AML-193 (cell line): ENCODE data around the gene ROBO2.
A peak's percentile ranks its signal among the peaks of the same experiment; 100 is the strongest.
"Not testable (repeated sequence)": the region's sequence is repeated elsewhere in the genome, so short reads cannot be mapped to it uniquely, and the experiment has no call there.

Experiments used
- DNase-seq, 2 experiments: peaks; one replicate each; lab custom pipeline; 2025; lab: John Stamatoyannopoulos, UW

The ROBO2 gene

DNA sequence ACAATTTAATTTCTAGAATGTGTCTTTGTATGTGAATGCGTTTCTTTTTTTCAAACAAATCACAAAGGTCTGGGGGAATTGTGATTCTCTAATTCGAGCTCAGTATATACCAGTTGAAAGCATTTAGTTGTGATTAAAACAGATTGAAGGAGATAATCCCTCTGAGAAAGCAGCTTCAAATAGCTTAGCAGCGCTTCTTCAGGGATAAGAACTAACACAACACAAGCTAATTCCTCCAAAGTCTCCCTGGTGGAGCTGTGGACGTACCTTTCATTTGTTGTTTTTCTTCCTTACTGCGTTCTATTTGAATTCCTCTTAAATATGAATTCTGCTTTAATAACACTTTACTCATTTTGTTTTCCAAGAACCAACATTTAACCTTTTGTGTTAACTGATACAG, 286.7 kb downstream of the ROBO2 start:
- DNase-seq = no peak

DNA sequence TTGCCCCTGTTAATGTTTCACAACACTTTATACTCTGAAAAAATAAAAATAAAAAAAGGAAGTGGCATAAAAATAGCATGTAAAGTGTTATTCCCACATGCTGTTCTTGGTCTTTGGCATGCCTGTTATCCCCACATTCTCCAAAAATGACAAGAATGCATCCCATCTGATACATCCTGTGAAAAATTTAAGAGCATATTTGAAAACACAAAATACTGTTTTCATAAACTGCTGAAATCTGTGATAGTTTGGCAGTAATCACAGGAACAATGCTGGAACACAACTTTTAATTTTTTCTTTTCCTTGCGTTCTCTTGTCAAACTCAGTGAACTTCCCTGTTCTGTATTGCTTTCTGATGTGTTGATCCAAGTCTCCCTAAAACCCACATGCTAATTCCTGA, 288.8 kb downstream of the ROBO2 start:
- DNase-seq = no peak

DNA sequence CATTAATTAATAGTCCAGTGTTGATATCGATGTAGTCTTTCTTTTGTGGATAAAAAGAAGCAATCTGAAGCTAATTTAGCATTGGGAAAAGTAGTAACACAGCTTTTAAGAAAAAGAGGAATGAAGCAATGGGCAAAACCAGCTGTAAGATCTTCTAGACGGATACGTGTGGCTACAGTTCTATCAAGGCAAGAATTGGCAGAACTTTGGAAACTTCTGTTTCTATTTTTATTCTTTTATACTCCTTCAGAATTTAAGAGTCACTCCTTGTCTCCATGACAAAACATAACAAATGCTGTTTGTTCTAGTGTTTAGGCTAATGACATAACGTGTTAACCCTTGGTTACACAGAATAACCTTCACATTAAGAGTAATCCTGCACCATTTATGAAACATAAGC, 289.2 kb downstream of the ROBO2 start:
- DNase-seq = no peak

DNA sequence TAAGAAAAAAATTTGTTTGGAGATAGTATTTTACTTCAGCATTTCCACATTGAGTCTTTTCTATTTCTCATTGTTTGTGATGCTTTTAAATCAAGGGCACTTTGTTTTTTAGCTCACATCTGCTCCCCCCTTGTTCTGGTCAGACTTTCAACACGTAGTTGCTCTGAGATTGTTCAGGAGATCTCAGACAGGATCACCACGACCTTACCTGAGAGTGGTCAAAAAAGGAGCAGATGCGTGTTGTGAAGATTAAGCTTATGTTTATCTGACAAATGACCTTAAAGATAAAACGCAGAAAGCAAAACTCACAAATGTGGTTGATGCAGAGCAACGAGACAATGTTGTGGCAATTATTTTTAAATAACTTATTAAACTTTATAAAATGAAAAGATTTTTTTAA, 298.3 kb downstream of the ROBO2 start:
- no peak for DNase-seq

DNA sequence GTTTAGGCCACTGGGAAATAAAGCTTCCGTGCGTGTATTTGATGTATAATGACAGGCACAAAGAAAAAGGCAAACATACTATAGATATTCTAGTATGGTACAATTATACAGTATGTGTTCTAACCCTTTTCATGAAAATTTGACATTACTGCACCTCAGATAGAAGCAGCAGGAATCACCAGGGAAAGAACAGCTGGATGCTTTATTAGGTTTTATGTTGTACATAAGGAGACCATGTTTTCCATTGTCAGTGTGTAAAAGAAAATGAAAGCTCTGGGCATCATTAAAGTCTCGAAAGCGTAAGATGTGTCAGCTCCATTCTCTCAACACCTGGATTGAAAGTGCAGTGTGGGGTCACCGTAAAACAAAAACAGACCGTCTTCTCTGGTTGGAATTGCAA, 302.1 kb downstream of the ROBO2 start:
- no peak for DNase-seq

DNA sequence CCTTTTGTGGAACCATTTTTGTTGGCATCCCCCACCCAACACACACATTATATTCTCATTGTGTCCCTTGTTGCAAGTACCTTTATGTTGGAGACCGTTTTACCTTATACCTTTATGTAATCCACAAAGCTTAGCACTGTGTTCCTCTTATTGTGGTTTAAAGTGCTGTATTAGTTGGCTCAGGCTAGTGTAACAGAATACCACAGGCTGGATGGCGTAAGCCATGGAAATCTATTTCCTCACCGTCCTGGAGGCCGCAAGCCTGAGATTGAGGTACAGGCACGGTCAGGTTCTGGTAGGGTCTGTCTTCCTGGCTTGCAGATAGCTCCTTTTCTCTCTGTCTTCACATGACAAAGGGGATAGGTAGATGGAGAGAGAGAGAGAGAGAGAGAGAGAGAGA, 302.8 kb downstream of the ROBO2 start:
- DNase-seq = no peak

DNA sequence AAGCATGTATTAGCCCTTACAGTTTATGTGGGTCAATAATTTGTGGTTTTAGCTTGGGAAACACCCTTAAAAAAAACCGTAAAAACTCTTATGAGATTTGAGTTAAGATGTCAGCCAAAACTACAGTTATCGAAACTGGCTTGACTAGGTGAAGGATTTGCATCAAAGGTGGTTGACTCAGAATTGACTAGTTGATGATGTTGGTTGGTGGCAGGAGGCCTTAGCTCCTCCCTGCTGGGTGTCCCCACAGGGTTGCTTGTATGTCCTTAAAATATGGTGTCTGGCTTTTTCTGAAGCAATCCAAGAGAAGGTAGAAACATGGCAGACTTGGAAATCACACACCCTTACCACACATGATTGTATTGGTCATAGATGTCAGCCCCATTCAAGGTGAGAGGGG, 305.1 kb downstream of the ROBO2 start:
- DNase-seq = no peak

DNA sequence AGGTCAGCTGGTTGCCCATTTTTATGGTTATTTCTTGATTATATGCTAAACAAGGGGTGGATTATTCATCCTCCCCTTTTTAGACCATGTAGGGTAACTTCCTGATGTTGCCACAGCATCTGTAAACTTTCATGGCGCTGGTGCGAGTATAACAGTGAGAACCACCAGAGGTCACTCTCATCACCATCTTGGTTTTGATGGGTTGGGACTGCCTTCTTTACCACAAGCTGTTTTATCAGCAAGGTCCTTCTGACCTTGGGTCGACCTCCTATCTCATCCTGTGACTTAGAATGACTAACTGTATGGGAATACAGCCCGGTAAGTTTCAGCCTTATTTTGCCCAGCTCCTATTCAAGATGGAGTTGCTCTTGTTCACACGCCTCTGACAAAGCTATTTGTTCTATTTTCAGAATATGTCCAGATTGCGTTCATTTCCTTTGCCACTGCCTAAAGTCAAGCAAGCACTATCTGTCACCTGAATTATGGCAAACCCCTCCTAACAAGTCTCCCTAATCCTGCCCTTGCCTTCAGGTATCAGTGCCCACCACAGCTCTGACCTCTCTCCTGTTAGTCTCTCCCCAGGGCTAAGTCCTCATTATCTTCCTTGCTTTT, 308.5 kb downstream of the ROBO2 start:
- DNase-seq = peak in 1 of 2 experiments; percentile 4

DNA sequence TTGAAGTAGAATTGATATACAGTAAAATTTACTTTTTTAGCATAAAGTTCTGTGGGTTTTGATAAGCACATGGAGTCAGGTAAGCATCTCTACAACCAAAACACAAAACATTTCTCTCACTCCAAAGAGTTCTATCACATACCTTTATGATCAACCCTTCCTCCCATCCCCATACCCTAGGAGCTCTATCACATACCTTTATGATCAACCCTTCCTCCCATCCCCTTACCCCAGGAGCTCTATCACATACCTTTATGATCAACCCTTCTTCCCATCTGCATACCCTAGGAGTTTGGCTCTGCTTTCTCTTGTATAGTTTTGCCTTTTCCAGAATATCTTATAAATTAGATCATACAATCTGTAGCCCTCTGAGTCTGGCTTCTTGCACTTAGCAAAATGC, 315.1 kb downstream of the ROBO2 start:
- no peak for DNase-seq

DNA sequence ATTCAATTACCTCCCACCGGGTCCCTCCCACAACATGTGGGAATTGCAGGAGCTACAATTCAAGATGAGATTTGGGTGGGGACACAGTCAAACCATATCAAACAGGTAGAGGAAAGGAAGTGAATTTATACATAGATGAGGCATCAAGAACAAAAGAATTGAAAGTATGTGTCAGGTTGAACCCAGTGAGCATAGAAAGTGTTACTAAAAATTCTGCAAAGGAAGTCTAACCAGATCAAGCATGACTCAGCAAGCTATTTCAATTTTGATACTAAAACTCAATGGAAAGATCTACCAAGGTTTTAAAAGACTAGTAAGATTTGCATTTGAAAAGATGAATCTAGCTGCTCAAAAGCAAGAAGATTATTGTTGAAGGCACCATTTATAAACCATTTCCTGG, 323.0 kb downstream of the ROBO2 start:
- no peak for DNase-seq

DNA sequence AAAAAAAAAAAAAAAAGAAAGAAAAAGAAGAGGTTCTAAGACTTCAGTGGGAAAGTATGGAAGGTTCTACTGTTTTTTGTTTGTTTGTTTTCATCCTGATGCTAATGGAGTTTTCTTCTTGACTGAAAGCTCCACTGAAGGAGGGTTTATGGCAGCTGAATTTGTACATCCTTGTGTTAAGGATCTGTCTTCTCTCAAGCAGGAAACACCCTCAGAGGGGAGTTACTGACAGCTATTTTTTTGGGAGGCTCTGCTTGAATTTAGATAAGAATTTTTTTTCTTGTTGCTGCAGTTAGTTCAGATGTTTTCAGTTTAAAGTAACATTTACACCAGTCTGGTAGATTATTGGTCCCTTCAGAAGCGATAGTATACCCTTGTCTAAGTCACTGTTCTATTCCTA, 325.3 kb downstream of the ROBO2 start:
- no peak for DNase-seq

DNA sequence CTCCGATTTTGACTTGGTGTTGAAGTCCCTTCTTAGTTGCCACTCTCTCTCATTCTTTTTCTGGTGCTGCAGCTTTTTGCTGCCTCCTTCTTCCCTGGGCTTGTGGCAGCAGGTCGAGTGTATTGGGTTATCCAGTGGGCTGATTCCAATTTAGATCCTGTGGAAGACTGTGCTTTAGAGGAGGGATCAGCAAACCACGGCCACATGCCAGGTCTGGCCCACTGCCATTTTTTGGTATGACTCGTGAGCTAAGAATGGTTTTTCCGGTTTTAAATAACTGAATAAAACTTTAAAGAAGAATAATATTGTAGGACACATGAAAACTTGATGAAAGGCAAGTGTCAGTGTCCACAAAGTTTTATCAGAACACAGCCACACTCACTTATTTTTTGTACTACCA, 330.5 kb downstream of the ROBO2 start:
- no peak for DNase-seq

DNA sequence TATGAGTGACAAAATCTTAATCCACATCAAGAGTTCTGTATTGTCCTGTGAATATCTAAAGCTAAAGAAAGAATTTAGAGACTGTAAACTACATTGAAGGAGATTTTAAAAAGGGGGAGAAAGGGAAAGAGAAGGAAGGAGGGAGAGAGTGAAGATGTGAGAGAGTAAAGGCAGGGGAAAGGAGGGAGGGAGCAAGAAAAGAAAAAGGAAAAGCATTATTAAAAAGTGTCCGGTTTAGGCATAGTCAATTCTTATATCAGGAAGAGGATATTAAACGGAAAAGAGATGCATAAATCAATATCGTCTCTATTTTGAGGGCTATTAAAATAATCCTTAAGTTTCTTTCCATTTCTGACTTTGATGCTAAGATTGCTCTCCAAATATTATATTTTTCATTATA, 332.1 kb downstream of the ROBO2 start:
- DNase-seq = no peak

DNA sequence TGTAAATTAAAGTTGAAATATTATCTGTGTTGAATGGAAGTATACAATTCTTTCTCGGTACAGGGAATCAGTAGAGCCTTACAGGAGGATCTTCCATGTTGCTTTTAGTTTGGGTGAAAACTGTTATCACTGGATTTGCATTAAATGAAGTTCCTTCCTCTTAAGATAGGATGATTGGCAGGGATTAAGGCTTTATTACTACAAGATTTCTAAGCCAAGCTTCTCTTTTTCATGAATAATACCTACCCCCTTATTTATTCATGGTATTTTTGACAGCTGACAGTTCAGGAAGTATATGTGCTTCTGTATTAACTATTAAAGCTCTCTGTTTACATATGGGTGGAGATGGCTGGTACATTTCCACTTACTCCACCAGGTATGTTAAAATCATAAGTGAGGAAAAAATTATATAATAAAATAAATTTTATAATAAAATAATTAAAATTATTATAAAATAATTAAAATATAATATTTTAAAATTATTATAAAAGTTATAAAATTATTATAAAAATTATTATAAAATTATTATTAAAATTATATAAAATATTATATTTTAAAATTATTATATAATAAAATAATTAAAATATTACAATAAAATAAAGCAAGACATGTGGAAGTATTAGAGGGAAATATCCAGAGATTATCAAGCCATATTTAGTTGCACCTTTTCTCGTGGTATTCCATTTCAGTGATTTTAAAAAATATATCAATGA, 332.9 kb downstream of the ROBO2 start:
- no peak for DNase-seq

DNA sequence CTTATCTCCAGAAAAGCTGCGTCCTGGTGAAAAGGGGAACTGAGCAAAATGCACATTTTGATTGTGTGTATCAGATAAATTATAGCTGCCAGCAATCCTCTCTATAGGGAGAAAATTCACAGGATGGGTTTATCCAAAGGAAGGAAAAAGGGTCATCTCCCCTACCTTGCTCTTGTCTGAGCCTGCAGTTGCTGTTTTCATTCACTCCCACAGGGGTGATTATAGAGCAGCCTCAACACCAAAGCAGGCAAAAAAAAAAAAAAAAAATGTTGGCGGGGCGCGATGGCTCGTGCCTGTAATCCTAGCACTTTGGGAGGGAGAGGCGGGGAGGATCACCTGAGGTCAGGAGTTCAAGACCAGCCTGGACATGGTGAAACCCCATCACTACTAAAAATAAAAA, 333.7 kb downstream of the ROBO2 start:
- DNase-seq = no peak

DNA sequence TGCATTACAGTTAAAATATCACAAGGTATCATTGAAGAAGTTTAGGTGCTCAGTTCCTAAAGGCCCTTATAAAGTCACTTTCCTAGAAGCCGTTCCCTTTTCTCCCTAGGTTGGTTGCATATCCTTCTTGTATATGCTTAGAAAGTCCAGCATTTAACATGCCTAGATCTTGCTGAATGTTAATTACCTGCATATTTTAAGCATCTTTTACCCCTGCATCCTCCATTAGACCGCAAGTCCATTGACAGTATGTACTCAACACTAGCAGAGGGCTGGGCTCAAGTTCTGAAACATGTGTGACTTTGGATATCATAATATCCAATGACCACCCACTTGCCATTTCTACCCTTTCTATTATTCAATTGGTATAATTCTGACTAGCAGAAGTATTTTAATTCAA, 336.6 kb downstream of the ROBO2 start:
- DNase-seq = no peak

DNA sequence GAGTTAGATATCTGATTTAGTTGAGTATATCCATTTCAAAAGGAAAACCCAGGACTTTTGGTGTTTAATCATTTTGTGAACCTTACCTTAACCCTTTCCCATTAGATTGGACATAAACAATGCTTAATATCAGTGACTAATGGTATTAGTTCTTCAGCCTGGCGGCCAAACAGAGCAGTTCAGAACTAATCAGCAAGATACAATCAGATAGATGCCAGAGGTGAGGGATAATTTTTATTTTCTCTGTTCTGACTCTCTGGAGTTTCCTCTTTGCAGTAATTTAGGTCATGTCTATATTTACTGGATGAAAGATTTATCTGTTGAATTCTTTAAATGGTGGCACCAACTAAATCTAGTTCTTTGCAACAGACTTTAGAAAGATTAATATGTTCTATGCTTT, 337.8 kb downstream of the ROBO2 start:
- DNase-seq = no peak

DNA sequence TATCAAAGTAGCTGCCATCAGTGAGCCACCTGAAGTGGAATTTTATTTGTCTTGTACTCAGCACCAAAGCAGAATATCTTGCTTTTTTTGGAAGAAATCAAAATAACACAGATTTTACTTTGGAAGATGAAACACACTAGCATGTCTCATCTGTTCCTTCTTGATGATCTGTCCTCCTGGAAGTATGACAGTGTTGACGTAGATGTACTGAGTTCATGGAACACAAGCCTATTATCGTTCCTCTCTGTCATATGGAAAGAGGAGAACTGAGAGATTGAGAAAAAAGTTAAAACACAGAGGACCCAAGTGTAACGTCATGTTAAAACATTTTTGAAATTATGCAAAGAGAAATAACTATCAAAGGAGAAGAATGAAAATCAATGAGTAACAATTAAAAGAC, 340.2 kb downstream of the ROBO2 start:
- DNase-seq = no peak

DNA sequence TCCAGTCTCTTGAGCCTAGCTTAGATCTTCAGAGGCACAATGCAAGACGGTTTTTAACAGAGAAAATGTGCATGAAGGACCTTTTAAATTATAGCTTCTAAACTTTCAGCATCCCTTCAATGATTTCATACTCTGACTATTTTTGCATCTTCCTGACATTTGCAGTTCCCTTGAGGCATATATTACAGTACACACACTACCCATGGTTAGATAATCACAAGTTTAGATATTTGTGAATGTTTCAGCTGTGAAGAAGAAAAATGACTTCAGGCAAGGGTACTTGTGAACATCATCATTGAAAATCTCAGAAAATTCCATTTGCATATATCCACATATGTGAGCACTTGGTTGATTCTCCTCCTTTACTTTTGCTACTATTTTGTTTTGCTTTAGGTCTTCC, 341.5 kb downstream of the ROBO2 start:
- DNase-seq = no peak

DNA sequence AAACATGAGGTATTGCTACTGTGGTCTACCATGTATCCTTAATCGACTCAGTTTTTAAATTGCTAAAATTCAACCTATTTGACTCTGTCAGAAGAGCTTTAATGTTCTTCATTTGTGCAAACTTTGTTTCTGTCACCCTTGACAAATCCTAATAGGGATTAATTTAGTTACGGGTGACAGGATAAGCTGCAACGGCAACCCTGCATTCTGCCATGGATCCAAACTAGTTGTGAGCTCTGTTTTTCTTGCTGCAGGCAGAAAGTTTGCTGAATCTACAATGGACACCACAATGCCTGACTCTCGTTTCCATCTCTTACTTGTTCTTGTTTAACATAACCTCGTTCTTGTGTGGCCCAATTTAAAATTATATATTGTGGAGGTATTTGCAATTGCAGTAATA, 352.3 kb downstream of the ROBO2 start:
- no peak for DNase-seq

DNA sequence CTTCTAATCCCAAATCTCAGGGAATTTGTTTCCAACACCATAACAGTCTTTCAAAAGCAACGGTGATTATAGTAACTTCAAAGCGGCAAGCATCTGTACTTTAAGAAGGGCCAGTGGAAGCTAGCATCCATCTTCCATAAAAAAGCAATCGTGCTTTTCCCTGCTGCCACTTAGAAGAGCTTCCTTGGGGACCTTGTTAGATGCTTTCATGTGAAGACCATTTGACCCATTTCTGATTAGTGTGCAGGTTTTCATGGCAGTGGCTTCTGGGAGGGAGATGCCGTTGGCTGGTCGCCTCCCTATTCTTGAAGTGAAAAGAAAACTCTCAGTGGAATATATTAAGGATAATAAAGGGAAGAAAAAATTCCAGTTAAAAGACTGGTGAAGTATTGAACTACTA, 354.1 kb downstream of the ROBO2 start:
- no peak for DNase-seq

DNA sequence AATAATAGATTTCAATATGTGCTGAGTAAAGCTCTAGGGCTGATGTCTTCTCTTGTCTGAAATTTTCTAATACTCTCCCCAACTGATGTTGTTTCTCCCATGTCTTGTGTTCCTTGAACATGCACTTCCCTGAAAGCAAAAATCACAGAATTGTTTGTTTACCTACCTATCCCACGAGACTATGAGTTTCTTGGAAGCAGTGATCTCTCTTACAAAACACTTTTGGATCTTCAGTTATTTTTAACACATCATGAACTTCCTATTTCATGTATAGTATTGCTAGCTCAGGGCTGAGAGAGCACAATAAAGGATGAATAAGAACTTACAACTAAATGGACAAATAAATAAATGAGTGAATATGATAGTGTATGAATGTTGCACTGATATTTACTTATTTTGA, 365.0 kb downstream of the ROBO2 start:
- DNase-seq = no peak

DNA sequence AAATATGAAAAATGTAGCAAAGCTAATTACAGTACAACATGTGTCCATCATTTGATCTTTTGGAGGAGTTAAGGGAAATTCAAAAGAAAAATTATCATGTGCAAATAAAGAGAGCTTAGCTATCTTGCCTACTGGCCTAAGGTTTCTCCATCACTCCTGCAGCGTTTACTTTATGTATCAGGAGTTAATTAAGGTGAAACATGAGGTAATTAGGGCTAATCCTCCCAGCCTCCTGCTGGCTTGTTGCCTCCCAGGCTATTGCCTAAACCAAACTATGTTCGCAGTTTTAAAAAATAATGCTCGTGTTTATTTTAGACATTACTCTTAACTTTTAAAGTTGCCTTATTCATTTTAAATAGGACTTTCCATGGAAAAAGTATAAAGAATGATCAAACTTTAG, 367.5 kb downstream of the ROBO2 start:
- no peak for DNase-seq

DNA sequence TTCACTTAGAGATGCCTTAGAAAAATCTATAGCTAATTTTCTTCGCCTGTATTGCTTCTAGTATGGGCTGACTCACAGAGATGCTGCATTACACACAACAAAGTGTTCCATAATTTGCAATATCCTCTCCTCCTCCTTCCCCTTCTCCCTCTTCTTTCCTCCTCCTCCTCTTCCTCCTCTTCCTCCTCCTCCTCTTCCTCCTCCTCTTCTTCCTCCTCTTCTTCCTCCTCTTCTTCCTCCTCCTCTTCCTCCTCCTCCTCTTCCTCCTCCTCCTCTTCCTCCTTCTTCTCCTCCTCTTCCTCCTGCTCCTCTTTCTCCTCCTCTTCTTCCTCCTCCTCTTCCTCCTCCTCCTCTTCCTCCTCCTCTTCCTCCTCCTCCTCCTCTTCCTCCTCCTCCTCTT, 370.4 kb downstream of the ROBO2 start:
- not testable (repeated sequence) for DNase-seq
